Limb (tissue), 2 donors: ENCODE measurements around the gene EFEMP1.
"Not testable (repeated sequence)": the region's sequence is repeated elsewhere in the genome, so short reads cannot be mapped to it uniquely, and the experiment has no call there.

Source experiments
- DNase-seq, 2 donors: peaks; one replicate each; pipeline ENCODE4 v3.0.0-alpha.2; 2016; ENCODE audit errors: extremely low spot score in 2 of 2

Gene EFEMP1

DNA sequence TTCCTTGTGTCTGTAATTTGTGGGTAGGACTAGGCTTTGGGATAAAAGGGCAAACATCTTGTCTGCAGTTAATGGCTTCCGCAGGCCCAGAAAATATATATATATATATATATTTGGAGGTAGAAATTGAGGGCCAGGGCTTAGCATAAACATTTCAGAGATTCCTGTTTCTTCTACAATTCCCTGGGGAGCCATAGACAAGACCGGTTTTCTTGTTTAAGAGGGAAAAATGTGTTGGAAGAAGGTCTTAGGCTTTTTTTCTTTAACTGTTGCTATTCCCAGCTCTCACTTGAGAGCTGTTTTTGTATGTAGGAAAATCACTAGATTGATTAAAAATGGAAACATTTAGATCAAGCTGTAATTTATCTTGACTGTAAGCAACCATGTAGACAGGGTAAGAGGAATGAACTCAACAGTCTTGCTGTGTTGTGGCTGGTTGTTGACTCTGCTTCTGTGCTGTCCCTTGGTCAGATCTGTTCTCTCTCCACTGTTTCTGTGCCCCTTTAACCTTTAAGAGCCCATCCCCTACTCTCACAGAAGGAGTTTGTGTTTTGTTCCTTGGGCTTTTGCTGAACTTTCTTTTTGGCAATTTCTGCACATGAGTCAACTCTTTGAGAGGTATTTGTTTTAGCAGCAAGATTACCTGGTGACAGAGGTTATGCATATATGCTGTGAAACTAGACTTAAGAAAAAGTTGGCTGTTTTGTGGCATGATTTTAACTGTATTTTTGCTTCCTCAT lies 58.3 kb downstream of the EFEMP1 start:
- peak in 1 of 2 donors; percentile 53 for DNase-seq

DNA sequence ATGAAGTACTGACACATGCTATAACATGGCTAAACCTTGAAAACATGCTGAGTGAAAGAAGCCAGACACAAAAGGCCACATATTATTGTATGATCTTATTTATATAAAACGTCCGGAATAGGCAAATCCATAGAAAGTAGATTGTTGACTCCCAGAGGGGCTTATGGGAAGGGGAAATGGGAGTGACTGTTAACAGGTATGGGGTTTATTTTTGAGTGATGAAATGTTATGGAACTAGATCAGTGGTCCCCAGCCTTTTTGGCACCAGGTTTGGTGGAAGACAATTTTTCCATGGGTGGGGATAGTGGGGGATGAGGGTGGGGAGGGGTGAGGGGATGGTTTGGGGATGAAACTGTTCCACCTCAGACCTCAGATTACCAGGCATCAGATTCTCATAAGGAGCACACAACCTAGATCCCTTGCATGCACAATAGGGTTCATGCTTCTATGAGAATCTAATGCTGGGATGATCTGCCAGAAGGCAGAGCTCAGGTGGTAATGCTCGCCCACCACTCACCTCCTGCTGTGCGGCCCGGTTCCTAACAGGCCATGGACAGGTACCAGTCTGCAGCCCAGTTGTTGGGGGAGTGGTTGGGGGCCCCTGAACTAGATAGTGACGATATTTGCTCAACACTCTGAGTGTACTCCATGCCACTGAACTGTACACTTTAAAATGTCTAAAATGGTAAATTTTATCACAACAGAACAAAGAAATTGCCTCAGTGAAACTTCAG lies 59.1 kb downstream of the EFEMP1 start:
- no peak for DNase-seq

DNA sequence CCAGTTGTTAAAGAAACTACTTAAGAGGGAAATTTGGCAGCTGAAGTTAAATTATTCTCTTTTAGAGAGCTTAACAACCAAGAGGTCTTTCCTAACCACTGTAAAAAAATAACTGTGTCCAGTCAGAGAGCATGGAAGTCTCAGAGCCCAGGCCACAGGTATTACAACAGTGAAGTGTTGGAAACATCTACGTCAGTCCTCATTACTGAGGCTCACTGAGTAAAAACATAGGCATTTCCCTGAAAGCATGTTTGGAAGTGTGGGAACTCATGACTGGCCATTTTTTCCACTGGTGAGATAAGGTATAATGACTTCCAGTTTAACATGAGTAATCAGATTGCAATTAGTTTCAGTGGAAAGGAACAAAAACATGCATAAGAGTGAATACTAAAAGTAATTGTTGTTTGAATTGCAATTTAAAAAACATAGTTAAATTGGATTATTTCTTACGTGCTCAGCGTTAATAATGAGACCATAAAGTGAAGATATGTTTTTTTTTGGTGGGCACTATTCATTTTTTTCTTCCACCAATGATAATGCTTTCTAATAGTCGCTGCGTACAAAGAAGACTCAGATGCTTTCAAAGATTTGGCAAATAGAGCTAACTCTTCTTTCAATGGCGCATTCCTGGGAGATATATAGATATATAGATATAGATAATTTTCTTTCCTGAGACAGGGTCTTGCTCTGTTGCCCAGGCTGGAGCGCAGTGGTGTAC lies 60.8 kb downstream of the EFEMP1 start:
- no peak for DNase-seq

- DNase-seq = no peak
Observed at GRCh38 chr2:55862246-55862645, 61.3 kb downstream of the EFEMP1 start.

DNA sequence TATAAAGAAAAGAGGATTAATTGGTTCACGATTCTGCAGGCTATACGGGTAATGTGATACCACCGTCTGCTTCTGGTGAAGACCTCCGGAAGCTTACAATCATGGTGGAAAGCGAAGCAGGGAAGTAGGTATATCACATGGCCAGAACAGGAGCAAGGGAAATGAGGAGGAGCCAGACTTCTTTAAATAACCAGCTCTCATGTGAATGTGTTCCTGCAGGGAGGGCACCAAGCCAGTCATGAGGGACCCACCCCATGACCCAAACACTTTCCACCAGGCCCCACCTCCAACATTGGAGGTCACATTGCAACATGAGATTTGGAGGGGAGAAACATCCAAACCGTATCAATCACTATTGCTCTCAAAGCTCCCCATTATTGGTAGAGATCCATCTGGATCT lies 61.8 kb downstream of the EFEMP1 start:
- no peak for DNase-seq

- DNase-seq = peak in 1 of 2 donors; percentile 72
Observed at GRCh38 chr2:55860832-55861231, 62.8 kb downstream of the EFEMP1 start.

GRCh38 chr2:55859875-55860274 lies 63.7 kb downstream of the EFEMP1 start:
- DNase-seq = no peak

DNA sequence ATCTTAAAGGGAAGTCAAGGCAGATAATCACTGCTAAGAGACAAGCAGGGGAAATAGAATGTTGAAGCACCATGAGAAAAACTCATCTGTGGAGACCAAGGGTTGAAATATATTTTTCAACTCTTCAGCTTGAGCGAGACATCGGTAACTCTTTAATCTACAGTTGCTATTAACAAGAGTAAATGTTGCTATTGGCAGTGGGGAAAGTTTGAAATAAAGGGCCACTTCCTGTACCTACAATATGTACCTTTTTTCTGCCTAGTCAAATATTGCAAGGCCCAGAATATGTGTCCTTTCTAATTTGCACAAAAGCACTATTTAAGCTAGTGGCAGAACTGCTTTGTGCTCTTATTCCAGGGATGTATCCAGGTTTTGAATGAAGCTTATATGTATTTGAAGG lies 65.8 kb downstream of the EFEMP1 start:
- DNase-seq = no peak

DNA sequence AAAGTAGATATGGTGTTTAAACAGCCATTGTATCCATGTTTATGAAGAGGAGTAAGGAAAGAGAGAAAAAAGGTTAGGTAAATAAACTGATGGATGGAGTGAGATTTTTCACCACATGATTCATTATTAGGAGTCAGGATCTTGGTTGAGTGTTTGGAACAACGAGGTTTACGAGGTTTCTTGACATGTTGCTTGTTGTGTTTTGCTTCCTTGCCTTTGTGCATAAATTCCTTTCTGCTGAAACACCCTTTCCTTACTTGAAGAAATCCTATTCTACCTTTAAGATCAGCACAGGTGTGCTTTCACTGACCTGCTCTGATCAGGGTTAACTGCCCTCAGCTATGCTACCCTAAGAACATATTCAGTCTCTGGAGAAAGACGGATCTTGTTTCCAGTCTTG lies 66.6 kb downstream of the EFEMP1 start:
- DNase-seq = no peak

DNA sequence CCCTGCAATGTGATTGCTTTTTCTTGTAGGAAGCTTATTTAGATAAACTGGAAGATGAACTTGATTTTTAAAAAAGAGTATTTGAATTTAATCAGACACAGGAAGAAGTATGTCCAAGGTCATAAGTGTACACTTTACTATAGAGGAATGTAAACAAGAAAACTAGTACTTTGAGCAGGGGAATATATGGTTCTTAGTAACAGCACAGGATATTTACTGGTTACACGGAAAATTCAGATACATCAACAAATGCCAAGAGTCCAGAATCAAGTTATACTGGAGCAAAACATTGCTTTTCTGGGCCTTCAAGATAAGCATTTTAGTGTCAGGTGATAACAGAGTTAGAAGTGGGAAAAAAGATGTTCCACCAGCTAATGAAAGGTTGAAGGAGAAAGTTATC lies 75.5 kb downstream of the EFEMP1 start:
- DNase-seq = no peak

- no peak for DNase-seq
Observed at GRCh38 chr2:55846426-55846825, 77.2 kb downstream of the EFEMP1 start.

DNA sequence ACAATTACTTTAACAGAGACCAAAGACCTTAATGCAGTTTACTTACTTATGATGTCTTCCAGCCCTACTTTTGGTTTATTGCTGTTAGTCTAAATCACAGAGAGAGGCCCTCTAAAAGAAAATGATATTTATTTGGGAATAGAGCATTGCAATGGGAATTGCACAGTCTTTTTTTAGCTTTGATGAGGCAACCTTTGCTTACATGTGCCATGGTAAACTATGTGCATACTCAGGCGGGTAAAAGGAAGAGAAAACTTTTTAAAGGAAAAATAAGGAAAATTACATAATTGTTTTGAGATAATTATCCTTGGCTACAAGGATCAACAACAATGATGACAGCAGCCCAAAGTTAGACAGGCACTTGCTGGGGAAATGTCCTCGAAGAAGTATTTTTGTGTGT lies 78.6 kb downstream of the EFEMP1 start:
- no peak for DNase-seq

GRCh38 chr2:55843994-55844345 lies 79.6 kb downstream of the EFEMP1 start:
- no peak for DNase-seq

- no peak for DNase-seq
Observed at GRCh38 chr2:55843096-55843993, 80.2 kb downstream of the EFEMP1 start.

- DNase-seq = no peak
Observed at GRCh38 chr2:55842046-55842445, 81.5 kb downstream of the EFEMP1 start.

DNA sequence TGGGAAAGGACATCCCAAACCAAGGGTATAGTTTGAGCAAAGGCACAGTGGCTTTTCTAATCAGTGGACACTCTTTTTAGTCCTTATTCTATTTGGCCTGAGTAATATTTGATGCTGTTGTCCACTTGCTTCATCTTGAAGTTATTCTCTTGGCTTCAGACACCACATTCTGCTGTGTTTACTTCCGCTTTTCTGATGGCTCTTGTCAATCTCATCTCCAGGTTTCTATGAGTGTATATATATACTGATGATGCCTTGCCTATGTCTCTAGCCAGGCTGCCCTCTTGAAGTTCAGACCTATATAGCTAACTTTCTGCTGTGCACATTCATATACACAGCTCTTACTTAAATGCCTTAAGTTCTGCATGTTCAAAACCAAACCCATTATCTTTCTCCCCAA lies 83.1 kb downstream of the EFEMP1 start:
- DNase-seq = no peak

DNA sequence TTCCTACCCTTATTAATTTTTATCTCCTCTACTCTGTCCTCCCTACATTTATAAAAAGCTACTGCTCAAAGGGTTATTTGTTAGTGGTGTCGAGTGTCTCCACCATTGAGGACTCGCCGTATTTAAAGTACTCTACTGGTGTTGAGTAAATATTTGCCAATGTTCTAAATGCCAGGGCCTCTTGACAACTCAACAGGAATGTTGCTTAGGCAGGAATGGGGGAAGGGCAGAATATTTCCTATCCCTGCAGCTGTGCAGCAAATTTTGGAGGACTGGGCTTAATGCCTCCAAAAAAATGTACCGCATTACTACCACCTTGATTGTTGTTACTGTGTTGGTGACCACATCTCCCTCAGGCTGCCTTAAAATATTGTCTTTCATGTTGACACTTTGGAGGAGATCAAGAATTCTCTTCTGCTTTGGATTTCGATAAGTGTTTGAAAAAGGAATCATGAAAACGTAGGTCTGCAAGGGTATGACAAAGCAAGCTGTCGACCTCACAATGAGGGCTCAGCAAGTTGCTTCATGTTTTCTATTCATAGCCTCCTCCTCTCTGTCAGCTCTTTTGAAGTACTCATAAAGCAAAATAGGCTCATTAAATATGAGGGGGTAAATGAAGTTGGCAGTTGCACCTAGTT lies 84.3 kb downstream of the EFEMP1 start:
- peak in 1 of 2 donors; percentile 25 for DNase-seq

GRCh38 chr2:55838653-55839052 lies 84.9 kb downstream of the EFEMP1 start:
- no peak for DNase-seq

DNA sequence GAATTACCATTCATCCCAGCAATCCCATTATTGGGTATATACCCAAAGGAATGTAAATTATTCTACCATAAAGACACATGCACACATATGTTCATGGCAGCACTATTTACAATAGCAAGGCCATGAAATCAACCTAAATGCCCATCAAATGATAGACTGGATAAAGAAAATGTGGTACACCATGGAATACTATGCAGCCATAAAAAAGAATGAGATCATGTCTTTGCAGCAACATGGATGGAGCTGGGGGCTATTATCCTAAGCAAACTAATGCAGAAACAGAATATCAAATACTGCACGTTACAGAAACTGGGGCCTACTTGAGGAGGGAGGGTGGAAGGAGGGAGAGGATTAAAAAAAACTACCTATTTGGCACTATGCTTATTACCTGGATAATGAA lies 85.5 kb downstream of the EFEMP1 start:
- DNase-seq = not testable (repeated sequence)

- DNase-seq = no peak
Observed at GRCh38 chr2:55837073-55837472, 86.5 kb downstream of the EFEMP1 start.
